Activated T-helper 1 cell treated with anti-CD3 and anti-CD28 coated beads, Interleukin-2, amount 50 U/mL, for 16 hours (primary cell): Measurements from ENCODE around the gene PREX1.

ENCODE experiments used
- DNase-seq, 2 donors: peaks; one replicate each; pipeline ENCODE4 v3.0.0-alpha.2; 2020; ENCODE audit warnings: low read depth in 1 of 2, low spot score in 1 of 2

Gene PREX1

GRCh38 chr20:48705240-48706115, 122.3 kb downstream of the PREX1 start:
- no peak for DNase-seq

DNA sequence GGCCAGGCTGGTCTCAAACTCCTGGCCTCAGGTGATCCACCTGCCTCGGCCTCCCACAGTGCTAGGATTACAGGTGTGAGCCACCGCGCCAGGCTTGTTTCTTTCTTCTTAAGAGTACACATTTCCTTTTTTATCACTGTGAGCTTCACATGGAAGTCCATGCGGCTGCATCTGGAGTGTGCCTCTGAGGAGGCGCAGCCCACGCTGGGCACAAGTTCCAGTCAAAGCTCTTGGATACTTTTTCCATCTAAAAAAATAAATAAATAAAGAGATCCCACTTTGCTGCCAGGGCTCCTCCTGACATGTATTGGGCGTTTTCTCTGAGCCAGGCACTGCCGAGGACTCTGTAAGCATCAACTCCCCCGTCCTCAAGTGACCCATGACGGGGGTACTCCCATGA, 123.0 kb downstream of the PREX1 start:
- no peak for DNase-seq

DNA sequence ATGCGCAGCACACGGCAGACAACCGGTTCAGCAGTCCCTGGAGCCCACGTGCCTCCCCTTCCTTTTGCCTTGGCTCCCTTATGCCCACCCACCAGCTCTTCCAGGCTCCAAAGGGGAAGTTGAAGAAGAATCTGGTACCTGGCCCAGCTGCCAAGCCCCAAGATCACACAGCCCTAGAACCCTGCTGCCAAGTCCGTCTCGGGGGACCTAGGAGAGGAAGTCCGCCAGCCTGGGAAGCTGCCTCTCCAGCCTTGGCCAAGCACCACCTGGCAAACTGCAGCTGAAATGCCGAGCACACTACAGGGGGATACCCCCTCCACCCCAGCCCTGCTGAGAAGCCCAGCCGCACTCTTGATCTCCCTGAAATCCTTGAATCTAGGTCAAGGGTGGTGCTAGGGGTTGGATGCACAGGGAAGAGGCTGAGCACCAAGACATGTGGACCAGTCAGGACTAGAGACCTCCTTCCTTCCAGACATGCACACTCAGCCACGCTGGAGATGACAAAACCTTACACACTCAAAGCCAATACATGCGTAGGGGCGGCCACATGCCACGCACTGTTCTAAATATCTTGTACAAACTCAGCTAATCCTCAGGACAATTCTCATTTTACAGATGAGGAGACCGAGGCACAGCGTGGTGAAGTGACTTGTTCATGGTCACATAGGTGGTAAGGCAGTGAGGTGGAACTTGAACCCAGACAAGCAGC, 124.1 kb downstream of the PREX1 start:
- no peak for DNase-seq

DNA sequence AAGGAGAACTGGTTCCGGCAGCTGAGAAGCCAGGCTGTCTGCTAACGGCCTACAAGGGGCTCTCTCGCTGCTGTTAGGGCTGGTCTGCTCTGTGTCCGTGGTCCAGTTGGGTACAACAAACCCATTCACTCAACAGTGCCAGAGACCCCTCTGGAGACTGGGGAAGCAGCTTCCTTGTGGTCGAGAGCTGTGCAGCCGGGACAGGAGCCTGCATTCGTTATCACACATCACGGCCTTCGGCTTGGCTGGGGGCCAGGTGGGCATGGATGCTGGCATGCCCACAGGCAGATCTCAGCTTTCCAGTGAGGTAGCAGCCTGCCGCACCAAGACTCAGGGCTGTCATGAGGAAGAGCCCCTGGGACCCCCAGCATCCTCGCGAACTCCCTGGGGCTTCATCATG, 124.7 kb downstream of the PREX1 start:
- DNase-seq = no peak

DNA sequence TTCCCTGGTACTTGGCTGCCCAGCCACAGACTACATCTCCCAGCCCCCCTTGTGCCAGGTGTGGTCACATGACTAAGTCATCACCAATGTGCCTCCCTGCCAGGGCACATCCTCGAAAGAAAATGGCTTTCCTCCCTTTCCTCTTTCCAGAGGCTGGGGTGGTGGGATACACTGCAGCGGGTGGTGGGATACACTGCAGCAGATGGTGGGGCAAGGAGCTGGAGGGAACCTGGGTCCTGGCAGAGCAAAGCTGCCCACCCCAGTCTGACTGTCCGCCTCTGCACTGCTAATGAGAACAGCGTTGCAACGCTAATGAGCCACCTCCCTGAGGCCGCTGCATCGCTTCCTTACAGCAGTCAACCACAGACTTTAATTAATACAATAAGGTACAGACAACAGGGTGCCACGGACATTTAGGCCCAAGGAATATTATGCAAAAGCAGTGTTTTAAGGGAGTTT, 125.3 kb downstream of the PREX1 start:
- no peak for DNase-seq

- no peak for DNase-seq
Observed at GRCh38 chr20:48701702-48702101, 126.1 kb downstream of the PREX1 start.

DNA sequence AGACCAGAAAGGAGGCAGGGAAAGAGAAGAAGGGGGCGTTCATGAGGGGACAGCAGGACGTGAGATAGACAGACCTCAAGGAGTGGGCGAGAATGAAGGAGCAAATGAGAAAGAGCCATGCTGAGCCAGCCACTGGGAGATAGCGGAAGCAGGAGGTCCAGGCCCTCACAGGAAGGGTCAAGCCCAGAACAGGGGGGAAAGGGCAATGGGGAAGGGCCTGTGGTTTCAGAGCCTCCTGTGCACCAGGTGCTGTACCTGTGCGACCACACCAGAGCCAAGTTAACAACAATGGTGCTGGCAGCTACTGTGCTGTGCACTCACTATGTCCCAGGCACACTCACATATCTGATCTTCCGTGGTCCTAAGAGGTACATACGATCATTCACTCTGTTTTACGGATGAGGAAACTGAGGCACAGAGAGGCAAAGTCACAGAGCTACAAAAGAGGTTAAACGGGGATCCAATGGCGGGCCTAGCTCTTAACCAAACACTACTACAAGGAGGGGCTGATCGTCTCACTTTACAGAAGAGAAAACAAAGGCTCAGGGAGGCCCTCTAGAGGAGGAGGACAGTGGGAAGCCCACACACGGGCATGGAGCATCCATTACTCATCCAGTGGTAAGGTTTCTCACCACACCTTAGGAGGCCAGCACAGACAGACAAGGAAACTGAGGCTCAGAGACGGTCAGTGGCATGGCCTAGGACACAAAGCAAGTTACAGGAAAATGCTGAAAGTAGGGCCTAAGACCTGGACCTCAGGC, 129.1 kb downstream of the PREX1 start:
- no peak for DNase-seq

DNA sequence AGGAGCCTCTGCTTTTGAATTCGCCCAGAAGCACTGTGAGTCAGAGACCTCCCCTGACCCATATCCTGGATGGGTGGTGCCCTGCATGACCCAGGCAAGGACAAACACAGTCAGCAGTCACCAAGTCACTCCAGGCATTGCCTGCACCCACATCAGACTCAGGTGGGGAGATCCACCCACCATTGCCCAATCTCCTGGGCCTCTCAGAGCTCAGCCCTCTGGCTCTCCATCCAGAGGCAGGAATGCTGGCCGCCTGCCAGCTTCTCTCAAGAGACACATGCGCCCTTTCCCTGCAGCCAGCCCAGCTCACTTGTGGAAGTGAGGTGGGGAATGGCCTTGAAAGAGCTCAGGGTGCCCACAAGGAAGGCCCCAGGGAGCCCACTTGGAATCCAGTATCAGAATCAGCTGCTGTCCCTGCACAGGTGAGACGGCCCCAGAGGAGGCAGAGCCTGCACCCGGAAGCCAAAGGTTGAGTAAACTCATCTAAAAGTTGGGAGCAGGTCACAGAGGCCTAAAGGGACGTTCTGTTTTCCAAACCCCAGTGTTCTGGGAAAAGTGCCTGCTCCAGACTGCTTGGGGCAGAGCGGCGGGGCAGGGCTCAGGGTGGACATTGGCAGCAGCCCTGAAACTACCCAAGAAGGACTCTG, 129.8 kb downstream of the PREX1 start:
- no peak for DNase-seq

DNA sequence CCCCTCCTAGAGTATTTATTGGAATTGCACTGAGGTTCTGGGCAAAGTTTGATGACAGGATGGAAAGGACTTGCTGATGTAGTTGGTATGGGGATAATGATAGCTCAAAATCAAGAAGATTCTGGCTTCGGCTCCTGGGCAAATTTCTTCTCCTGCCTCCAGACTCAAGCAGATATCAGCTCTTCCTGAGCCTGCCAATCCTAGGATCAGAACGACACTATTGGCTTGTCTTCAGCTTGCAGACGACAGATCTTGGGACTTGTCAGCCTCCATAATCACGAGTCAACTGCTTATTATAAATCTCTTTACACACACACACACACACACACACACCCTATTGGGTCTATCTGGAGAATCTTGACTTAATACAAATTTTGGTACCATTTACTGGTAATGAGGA, 131.1 kb downstream of the PREX1 start:
- no peak for DNase-seq

- no peak for DNase-seq
Observed at GRCh38 chr20:48695738-48696137, 132.1 kb downstream of the PREX1 start.

DNA sequence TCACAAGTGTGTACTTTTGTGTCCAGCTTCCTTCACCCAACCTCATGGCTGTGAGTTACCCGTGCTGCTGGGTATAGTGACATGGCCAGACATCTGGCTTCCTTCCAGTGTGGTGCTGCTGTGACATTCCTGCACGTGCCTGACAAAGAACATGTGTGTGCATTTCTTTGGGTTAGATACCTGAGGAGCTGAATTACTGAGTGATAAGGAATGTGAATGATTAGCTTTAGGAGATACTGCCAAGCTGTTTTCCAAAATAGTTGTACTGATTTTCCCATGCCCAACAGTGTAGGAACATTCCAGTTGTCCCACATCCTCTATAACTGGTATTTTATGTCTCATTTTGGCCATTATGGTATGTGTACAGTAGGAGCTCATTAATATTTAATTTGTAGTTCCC, 132.5 kb downstream of the PREX1 start:
- DNase-seq = no peak

- no peak for DNase-seq
Observed at GRCh38 chr20:48694381-48694865, 133.4 kb downstream of the PREX1 start.

DNA sequence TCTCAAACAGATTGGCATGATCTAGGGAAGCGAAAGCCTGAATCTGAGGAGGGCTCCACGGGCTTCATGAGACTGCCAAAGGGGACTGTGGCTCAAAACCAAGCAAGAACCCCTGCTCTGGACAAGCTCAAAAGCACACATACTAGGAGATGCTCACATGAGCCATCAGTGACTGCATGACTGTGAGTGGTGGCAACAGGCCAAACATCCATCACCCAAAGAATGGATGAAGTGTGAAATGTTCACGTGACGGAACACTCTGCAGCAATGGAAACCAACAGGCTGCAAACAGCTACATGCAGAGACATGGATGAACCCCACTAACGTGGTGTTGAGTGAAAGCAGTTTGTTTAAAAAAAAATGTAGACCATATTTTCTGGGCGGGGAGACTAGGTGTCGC, 136.3 kb downstream of the PREX1 start:
- no peak for DNase-seq

DNA sequence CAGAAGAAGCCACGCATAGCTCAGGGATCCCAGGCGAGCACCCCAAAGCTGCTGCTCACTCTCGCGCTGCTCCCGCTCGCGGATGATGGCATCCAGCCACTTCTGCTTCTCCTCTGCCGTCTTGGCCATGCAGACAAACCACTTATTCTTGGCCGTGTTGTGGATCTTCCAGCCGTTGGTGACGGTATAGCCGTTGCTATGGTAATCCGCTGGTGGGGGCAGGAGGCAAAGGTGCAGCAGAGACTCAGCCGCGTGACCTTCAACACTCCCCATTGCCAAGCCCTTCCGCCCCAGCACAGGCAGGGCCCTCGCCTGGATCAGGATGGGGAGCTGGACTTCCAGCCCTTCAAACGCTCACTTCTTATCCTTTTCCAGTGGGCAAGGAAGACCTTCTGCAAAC, 136.9 kb downstream of the PREX1 start:
- DNase-seq = no peak

DNA sequence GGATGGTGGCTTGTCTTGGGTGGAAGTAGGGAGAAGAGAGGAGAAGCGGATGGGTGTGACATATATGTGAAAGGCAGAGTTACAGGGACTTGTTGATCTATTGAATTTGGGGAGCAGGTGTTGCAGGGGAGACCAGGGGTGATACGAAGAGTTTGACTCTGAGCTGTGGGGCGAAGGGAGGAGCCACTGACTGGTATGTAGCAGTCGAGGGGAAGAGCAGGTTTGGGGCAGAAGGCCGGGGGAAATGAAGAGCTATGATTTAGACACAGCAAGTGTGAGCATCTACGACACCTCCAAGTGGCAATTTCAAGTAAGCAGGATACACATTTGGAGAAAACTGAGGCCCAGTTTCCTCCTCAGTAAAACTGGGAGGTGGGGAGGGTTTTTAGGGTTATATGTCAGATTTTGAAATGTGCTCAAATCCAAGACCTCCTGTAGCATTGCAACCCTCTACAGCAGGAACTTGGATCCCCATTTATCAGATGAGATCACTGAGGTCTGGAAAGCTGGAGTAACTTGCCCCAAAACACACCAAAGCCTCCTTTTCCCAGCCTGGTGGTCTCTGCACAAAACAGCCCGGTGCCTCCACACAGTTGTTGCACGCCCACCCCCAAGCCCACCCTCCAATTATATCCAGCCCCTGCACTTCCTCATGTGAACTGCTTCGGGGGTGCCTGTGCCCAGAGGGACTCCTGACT, 137.8 kb downstream of the PREX1 start:
- no peak for DNase-seq

DNA sequence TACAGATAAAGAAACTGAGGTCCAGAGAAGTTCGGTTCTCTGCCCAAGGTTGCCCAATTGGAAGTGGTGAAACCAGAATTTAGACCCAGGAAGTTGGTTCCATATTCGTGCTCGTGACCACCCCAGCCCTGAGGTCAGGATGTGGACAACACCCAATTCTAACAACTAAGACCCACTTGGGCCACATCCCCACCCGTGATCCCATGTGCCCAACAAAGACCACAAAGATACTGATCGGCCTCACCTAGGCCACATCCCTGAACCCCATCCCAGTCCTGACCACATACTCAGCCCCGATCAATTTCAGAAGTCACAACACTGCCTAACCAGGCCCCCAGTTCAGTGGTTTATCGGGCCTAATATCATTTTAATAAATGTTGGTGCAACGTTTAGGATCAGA, 138.4 kb downstream of the PREX1 start:
- DNase-seq = no peak

DNA sequence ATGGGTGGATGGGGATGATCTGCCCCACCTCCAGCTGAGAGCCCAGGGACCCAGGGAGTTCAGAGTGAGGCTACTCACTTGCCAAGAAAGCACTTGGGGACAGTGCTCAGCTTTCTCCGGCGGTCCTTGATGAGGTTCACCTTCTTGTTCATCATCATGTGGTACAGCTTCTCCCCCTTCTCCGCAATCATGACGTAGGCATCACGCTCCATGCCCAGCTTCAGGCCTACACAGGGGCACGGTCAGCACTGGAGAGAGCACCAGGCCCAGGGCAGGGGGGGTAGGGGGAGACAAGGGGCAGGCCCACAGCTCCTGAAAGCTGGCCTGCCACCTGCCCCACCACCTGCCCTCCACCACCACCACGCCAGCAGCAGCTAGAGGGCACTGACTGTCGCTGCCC, 139.2 kb downstream of the PREX1 start:
- DNase-seq = no peak

GRCh38 chr20:48687117-48687800, 140.5 kb downstream of the PREX1 start:
- no peak for DNase-seq

GRCh38 chr20:48686238-48687116, 141.3 kb downstream of the PREX1 start:
- no peak for DNase-seq
